Stimulated activated CD8-positive, alpha-beta memory T cell treated with anti-CD3 and anti-CD28 coated beads, Interleukin-4, amount 100 ng/mL, for 48 hours (primary cell): ENCODE data around the gene LGR4.

Source experiments
- DNase-seq: peaks from one replicate; pipeline ENCODE4 v3.0.0-alpha.2; 2020

The LGR4 gene

DNA sequence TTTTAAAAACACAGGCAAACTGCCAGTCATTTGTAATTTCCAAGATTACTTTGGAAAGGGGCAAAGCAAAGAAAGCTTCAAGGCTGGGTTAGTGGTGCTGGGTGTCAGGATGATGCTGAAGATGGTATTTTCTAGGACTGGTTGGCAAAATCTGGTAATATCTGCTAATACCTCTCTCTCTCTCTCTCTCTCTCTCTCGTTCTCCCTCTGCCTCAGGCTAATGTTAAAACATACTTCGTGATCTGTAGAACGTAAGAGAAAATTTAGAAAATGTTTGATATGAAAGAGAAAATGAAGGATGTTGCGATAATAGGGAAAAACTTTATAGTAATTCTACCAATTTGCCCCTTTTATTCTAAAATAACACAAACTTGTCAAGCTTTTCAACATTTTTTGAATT lies 9.4 kb upstream of the LGR4 start:
- DNase-seq = no peak

DNA sequence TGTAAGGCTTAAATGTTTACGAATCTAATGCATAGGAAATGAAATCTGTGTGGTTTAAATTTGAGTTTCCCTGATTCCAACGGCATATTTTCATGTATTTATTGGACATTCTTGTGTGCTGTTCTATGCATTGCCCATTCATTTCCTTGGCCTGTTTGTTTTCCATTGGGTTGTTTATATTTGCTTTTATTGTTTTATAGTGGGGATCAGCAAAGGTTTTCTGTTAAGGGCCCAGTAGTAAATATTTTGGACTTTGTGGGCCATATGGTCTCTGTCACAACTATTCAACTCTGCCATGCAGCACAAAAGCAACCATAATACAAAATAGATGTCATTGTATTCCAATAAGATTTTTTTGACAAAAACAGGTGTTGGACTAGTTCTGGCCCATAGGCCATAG lies 5.2 kb upstream of the LGR4 start:
- DNase-seq = no peak

DNA sequence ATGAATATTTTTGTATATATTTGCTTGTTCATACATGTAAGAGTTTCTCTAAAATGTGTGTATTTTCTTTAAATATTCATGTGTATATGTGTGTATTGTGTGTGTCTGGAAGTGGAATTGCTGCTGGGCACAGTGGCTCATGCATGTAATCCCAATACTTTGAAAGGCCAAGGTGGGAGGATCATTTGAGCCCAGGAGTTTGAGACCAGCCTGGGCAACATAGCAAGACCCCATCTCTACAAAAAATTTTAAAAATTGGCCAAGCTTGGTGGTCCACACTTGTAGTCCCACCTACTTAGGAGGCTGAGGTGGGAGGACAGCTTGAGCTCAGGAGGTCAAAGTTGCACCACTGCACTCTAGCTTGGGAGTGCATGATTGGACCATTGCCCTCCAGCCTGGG lies 4.7 kb upstream of the LGR4 start:
- no peak for DNase-seq

DNA sequence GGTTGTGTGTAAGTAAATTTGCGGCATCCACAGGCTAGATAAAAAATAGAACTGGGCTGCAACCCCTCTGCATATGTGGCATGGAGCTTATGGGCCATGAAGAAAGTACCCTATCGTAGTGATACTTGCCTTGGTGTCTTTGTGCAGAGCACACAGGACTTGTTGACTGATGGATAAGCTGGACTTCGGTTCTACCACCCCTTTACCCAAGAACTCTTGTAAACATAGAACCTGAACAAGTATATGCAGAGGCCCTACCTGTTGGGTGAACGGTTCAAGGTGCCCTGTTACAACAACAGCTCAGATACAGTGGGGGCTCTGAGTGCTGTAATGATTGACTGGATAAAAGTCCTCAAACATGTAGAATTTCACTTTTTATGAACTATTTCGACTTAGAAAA lies 3.0 kb upstream of the LGR4 start:
- no peak for DNase-seq

DNA sequence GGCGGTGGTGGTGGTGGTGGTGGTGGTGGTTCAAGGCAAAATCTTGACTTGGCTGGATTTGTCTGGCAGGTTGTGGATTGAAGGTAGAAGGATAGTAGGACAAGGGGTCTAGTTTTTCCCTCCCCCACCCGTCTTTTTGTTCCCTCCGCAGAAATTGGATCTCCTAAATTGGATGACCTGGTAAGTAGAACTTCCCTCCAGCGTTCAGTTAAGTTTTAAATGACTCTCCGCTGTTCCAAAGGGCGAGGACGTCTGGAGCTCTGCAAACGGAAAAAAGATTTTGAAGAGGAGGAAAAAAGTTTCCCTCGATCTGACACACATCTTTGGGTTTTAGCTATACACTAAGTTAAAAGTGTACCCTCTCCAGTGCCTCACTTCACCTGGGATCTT lies 422 bp upstream of the LGR4 start:
- no peak for DNase-seq

DNA sequence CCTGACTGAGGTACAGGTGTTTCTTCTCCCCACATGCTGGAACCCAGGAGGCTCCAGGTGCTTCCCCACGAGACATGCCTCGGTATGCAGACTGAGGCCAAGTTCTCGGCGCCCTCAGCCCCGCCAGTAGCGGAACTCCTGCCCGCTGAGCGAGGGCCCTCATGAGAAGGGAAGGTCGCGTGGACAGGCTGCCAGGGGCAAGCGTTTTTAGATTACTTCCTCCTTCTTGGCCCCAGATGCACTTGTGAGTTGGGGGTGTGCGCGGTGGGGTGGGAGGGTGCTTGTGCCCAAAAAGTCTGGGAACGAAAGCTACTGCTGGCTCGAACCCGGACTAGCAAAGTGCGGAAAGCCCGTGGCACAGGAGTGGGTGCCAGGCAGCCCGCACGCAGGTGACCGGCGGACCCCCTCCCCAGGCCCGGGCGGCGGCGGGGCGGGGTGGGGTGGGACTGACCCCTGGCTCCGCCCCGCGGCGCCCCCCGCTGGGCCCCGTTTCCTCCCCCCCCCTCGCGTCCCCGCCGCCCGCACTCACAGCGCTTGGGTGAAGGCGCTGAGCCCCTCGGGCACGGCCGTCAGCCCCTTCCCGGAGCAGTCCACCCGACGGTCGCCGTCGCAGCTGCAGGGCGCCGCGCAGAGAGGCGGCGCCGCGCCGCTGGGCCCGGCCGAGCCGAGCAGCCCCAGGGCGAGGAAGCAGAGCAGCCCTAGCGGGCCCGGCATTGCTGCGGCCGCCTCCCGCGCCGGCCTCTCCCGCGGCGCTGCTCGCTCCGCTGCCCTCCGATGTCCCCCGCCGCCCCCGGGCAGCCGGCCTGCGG lies 797 bp downstream of the LGR4 start:
- DNase-seq = peak; percentile 29

DNA sequence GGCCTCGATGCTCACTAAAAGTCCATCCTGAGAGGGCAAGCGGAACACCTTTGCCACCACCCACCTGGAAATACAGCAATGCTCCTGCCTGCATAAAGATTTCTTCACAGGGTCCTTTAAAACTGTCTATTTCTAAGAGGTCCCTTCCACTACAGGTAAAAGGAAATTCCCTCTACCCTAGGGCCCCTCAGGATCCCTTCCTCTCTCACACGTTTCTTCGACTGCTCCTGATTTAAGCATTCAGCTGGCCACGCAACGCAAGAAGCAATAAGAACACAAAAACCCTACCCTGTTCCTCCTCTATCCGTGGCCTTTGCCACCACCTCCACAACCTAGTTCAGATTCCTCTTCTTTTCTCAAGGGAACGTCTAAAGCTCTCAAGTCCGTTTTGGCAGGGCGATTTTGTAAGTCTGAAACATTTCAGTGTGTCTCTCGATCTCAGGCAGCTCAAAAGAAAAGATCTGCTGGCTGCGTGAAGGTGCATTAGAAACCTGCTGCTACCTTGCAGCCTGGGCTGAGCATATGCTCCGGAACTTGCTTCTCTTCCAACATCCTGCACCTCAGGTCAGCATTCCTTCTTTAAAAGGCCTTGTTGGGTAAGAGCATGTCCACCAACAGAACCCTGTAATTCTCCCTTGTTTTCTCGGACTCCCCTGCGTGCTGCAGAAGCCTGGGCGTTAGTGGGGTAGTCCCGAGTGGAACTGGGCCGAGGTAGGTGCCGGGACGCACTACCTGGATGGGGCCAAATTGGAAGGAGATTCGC lies 1.6 kb downstream of the LGR4 start:
- no peak for DNase-seq

DNA sequence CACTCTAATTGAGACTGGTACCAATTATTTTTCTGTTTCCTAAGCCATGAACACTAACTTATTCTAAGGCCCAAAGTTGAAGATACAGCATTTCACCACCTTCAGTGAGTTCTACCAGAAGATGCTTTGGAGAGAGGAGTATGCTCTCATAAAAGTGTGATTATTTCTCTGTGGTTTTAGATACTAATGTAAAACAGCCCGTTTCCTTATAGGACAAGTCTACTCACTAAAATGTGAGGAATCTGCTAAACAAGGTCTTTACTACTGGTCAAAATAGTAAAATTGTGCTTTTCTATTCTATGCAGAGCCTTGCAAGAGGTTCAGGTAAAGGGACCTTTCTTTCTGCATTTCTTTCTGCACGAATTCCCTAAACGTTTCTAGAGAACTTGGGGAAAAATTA lies 2.4 kb downstream of the LGR4 start:
- DNase-seq = no peak

DNA sequence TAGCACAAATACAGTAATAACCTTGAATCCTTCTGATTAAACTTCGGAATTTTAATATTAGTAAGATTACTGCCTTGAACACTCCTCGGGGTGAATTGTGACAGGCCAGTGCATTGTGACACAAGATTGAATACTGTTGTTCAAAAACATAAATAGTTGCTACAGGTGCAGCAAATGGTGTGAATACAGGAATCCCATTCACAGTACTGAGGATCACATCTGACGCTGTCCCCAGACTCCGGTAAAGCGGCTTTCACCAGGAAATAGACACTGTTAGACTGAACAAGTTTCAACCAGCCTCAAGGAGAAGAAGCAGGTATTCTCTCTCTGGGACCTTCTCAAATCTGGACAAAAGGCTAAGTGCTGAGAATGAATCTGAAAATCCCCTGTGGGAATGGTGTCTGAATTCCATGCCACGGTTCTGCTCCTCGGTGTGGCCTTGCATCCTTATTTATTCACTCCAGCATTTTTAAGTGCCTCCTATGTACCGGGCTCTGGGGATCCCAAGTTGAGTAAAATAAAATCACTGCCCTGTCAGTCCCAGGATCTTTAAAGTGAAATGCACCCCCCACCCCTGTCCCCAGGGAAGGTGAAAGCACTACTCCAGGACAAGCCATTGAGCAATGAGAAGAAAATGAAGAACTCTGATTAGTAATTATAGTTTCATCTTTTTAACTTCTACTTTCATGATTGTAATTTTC lies 3.4 kb downstream of the LGR4 start:
- no peak for DNase-seq

DNA sequence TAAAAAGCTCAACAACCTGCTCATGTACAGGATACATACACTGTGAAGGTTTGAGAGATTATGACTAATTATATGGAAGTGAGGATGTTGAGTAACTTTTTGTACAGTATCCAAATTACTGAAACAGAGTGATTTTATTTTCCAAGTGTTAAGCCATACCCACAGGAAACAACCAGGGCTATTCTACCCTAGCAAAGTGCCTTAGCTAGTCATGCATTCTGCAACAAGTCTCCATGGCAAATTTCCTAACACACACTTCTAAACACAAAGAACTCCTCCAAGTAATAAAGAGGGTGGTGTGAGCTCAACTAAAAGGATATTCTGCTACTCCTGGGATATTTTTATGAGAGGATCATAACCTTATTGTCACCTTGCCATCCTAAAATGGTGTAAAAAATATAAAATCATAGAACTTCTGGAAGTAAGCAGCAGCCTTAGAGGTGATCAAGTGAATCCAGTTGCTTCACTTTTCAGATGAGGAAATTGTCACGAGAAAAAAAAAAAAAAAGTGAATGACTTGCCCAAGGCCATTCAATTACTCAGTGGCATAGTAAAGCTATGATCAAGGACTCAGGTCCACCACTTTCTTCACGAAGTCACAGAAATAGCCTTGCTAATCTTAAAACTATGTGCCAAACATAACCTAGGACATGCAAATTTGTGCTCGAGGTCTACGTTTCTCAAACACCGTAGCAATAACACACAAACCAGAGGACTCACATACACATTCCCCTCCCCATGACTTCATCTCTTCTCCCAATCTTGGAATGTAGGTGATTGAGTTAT lies 4.2 kb downstream of the LGR4 start:
- no peak for DNase-seq

DNA sequence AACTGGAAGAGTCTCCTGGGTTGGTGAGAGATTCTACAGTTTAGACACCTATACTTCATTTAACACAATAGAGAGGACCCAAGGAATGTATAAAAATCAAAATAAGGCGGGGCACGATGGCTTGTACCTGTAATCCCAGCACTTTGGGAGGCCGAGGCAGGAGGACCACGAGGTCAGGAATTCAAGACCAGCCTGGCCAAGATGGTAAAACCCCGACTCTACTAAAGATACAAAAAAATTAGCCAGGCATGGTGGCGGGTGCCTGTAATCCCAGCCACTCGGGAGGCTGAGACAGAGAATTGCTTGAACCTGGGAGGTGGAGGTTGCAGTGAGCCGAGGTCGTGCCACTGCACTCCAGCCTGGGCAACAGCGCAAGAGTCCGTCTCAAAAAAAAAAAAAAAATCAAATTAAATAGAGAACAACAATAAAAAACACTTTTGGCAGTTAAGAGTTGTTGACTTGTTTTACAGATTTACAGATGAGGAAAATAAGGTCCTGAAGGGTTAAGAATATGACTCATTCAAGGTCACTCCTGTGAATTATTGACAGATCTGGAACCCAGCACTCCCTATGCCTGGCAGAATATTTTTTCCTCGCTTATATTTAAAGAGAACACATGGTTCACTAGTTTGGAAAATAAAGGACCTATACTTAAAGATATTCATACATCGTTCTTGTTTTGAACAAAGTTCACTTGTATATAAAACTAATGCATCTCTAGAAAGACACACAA lies 5.2 kb downstream of the LGR4 start:
- DNase-seq = no peak

DNA sequence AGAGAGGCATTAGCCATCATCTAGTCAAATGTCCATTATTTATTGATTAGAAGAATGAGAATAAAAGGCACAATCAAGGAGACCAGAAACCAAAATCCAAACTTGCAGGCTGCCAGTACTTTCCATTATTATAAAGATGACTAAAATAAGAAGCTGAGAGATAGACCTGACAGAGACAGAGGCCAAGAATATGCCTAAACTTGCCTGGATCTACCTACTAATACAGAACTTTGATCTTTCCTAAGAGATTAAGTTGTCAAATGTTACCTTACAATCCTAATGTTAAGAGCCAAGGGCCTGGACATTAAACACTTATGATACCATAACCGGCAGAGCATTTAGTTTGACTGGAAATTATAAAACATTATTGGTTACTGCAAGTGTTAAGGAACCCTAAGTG lies 6.2 kb downstream of the LGR4 start:
- no peak for DNase-seq

DNA sequence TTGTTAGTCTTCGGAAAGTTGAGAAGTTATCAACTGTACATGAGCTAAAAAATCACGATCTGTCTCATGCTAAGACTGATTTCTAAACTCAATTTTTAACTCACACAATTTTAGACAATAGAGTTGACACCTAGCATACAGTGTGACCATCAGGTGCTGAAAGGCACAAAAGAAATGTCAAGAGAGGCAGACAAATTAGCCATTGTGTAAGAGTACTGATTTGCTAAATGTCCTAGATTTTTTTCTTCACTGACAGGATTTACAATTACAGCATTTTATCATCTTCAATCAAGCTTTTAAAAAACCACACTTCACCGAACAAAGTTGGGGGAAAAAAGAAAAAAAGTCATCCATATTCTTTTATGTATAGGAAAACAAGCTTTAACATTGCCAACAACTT lies 7.0 kb downstream of the LGR4 start:
- no peak for DNase-seq

DNA sequence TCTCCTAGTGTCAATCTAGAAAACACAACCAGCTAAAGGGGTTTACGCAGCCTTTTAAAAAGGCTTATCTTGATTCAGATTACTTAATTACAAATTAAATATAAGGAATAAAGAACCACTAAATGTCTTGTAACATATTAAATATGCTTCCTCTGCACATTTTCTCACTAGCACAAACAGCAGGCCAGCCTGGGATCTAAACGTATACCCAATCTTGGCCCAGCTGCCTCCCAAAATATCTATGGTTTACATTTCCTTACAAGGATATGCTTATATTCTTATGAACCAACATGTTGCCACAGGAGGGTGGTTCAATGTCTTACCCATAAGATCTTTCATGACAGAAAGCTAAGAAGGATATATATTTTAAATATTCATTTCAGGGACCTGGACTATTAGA lies 7.7 kb downstream of the LGR4 start:
- no peak for DNase-seq

DNA sequence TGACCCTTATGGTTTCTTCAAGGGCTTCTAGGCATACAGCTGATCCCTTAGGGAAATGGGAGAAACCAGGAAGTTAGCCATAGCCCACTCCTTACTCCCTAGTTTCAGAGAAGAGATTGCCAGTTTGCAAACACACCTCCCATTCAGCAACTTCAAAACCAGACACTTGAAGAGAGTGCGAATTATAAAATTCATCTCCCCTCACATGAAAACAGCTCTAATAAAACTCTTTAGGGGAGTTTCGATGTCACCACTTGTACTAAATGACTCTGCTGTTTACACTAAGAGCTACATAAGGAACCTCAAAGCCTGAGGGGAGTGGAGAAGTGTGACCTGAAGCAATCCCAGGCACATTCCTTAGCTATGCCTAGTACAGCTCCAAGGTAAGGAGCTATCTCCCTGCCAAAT lies 8.3 kb downstream of the LGR4 start:
- no peak for DNase-seq

DNA sequence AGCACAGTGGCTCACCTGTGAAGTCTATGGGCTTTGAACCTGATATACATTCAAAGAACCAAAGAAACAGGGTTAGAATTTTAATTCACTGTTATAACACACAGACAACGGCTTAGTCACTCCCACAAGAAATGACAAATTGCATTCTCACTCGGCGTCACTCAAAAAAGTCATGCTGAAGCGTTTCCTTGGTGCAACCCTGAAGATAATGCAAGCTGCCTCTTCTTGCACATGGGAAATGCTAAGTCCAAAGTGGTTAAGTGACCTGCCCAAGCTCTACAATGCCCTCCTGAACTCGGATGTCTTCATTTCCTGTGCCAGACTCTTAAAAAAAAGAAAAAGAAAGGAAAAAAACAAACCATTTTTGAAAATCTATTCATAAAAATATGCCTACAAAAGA lies 10.0 kb downstream of the LGR4 start:
- DNase-seq = no peak

DNA sequence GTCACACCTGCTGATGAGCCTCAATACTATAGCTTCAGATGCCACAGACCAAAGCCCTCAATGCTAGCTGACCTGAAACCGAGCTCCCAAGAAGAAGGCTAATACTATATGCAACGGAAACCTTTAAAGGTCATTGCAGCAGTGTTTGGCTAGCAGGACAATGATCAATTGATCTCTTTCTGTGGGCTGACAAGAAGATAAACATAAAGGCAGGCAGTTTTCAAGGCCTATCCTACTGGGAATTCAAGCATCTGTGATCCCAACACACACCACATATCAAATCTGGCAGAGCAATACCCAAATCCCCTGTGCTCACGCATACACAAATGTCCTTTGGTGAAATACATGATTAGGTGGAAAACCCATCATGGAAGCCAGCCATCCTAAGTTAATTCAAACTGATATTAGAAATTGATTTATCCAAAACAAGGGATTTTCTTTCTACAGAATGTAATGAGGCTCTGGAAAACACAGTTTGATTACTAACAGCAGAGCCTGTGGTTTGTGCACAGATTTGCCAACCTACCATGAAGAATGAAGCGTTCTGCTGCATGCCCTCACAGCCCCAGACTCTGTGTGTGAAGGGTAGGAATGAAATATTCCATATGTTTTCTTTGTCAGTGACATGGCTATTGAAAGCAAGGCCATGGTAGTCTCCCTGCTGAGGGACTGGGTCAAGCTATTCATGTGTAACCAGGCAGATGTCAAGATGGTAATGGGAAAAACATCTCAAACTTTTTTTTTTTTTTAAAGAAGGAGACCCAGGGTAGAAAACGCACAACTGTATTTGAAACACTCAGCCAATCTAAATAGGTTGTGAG lies 12.2 kb downstream of the LGR4 start:
- no peak for DNase-seq

DNA sequence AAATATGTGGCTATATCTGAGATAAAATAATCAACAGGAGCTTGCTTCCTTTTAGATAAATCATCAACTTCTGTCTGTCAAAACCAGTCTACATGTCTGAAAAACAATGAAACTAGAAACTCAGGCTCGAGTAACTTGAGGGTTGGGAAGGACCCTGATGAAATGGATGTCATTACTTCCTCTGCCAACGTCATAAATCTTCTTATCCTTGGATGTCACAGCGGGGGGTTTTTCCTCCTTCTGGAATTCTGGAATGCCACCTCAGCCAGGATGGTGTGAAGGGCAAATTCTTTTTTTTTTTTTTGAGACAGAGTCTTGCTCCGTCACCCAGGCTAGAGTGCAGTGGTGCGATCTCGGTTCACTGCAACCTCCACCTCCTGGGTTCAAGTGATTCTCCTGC lies 13.4 kb downstream of the LGR4 start:
- no peak for DNase-seq

DNA sequence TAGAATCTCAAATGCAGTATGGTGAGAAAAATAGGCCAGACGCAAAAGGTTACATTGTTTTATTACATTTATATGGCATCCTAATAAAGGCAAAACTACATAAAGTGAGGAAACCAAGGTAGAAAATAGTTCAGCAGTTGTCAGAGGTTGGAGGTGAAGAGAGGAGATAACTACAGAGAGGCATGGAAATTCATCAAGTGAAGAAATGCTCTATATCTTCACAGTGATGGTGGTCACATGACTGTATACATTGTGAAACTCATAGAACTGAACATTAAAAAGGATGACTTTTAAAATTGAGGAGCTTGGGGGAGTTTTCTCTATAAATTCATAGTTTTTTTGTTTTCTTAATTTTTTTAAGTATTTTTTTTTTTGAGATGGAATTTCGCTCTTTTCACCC lies 14.4 kb downstream of the LGR4 start:
- no peak for DNase-seq

DNA sequence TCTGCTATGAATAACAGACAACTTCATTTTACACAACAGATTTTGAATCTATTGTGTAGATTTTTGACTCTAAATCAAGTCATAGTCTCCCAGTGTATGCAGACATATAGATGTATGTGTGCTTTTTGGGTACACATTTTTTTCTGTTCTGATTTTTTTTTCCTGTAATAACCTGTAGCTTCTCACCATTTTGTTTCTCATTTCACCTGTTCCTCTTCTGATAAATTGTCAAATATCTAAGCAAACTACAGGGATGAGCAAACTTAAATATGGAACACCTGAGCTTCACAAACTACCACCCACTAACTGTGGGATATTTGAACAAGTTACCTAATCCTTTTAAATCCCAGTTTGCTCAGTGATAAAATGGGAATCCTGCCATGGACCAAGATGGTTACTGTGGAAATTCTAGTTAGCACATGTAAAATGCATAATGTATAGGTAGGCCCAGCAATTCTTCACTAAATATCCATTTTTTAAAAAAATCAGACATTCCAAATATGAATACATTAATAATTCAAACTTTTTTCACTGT lies 15.7 kb downstream of the LGR4 start:
- DNase-seq = no peak

DNA sequence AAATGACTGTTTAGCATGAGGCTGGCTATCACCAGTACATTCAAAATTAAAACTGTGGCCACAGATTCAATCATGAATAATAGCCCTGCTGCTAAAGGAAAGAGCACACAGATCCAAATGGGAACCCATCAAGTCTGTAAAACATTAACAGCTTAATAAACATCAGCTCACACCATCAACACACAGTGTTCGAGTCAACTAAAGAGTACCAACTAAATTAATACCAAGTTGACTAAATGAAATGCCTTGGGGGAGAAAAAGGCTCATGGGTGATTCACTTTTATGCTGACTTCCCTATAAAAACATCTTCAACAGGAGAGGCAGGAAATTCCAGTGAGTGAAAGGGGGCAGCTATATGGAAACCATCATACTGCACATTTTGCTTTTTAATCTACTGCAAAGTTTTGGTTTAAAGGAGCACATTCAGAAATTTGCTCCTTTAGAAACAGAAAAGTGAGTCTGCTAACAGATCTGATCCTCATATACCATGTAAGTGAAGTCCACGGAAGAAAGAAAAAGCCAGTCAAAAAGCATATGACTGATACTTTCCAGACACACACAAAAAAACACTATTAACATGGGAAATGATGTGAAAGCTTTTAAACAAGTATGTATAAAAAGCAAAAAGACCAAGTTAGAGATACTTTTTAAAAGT lies 16.3 kb downstream of the LGR4 start:
- DNase-seq = no peak
